WTC11 (cell line): ENCODE data around the gene SYCP2. TPM values are rescaled to one million over a fixed set of nuclear protein-coding genes. Genes with fewer than 3 reads are reported as not detected.

Experiments used
- ATAC-seq: fragments of 200-7000 bp; cut with Tn5 transposase; 2 replicates; pipeline ENCODE4 v1.10.0; 2021; ENCODE audit warnings: mild to moderate bottlenecking, moderate library complexity
- CTCF ChIA-PET: fragments of 300-600 bp; sonication (Branson Sonifier 250); formaldehyde crosslinking; loops from one replicate; lab custom pipeline; 2021; ENCODE audit warnings: antibody characterized with exemption; lab: Charles Lee
- POLR2A ChIA-PET: fragments of 350-600 bp; sonication (Branson Sonifier 250); formaldehyde crosslinking; loops from one replicate; lab custom pipeline; 2021; ENCODE audit warnings: antibody characterized with exemption; lab: Charles Lee
- DNase-seq: peaks from one replicate; pipeline ENCODE4 v3.0.0; 2021; ENCODE audit warnings: low spot score
- H3K27ac Mint-ChIP-seq: 2 replicates; pipeline ENCODE4 v1.8.0; 2021; ENCODE audit warnings: mixed read lengths
- H3K27me3 Mint-ChIP-seq: 2 replicates; pipeline ENCODE4 v1.8.0; 2021; ENCODE audit warnings: low read depth, mild to moderate bottlenecking, moderate library complexity, mixed read lengths
- H3K36me3 Mint-ChIP-seq: 2 replicates; pipeline ENCODE4 v1.8.0; 2021; ENCODE audit warnings: mixed read lengths
- H3K4me1 Mint-ChIP-seq: 2 replicates; pipeline ENCODE4 v1.8.0; 2022; ENCODE audit warnings: mixed read lengths
- H3K4me3 Mint-ChIP-seq: 2 replicates; pipeline ENCODE4 v1.8.0; 2021; ENCODE audit warnings: mild to moderate bottlenecking, moderate library complexity, mixed read lengths
- H3K9me3 Mint-ChIP-seq: 2 replicates; pipeline ENCODE4 v1.8.0; 2021; ENCODE audit warnings: mixed read lengths
- AR ChIP-seq: fragments of 250-450 bp; sonication (Bioruptor Pico); IDR thresholded peaks from 2 replicates; pipeline ENCODE4 v1.9.0; 2021; ENCODE audit warnings: mild to moderate bottlenecking
- E2F1 ChIP-seq: sonication (generic); formaldehyde crosslinking; IDR thresholded peaks from 2 replicates; pipeline ENCODE4 v1.8.0; 2022; ENCODE audit warnings: mild to moderate bottlenecking, missing genetic modification reagents
- EMX1 ChIP-seq: fragments of 250-450 bp; sonication (Bioruptor Pico); IDR thresholded peaks from 2 replicates; pipeline ENCODE4 v1.8.0; 2021; ENCODE audit warnings: mild to moderate bottlenecking
- ETV6 ChIP-seq: sonication (generic); formaldehyde crosslinking; IDR thresholded peaks from 2 replicates; pipeline ENCODE4 v1.8.1; 2022; ENCODE audit warnings: mild to moderate bottlenecking, missing genetic modification reagents
- FOXP1 ChIP-seq: sonication (generic); formaldehyde crosslinking; IDR thresholded peaks from 2 replicates; pipeline ENCODE4 v1.8.0; 2022; ENCODE audit warnings: missing genetic modification reagents, mild to moderate bottlenecking, moderate library complexity, borderline replicate concordance
- GRHL2 ChIP-seq: fragments of 250-450 bp; sonication (Bioruptor Pico); IDR thresholded peaks from 2 replicates; pipeline ENCODE4 v1.8.0; 2022; ENCODE audit warnings: mild to moderate bottlenecking, moderate library complexity; ENCODE audit not compliant: insufficient replicate concordance, severe bottlenecking
- KAT7 ChIP-seq: sonication (generic); formaldehyde crosslinking; IDR thresholded peaks from 2 replicates; pipeline ENCODE4 v1.8.1; 2023; ENCODE audit warnings: missing genetic modification reagents, mild to moderate bottlenecking, borderline replicate concordance
- NR2C2 ChIP-seq: sonication (generic); formaldehyde crosslinking; IDR thresholded peaks from 2 replicates; pipeline ENCODE4 v1.8.0; 2022; ENCODE audit warnings: mild to moderate bottlenecking, missing genetic modification reagents
- NR3C1 ChIP-seq: sonication (generic); formaldehyde crosslinking; conservative IDR thresholded peaks from 2 replicates; pipeline ENCODE4 v1.8.1; 2023; ENCODE audit warnings: low read depth, mild to moderate bottlenecking, missing genetic modification reagents
- OVOL2 ChIP-seq: fragments of 250-450 bp; sonication (Bioruptor Pico); IDR thresholded peaks from 2 replicates; pipeline ENCODE4 v1.9.0; 2021; ENCODE audit warnings: mild to moderate bottlenecking, borderline replicate concordance
- RELA ChIP-seq: sonication (generic); formaldehyde crosslinking; IDR thresholded peaks from 2 replicates; pipeline ENCODE4 v1.8.1; 2022; ENCODE audit warnings: missing genetic modification reagents, mild to moderate bottlenecking, borderline replicate concordance
- SMAD4 ChIP-seq: sonication (generic); formaldehyde crosslinking; IDR thresholded peaks from 2 replicates; pipeline ENCODE4 v1.8.0; 2022; ENCODE audit warnings: mild to moderate bottlenecking, missing genetic modification reagents
- ZNF138 ChIP-seq: sonication (generic); formaldehyde crosslinking; conservative IDR thresholded peaks from 2 replicates; pipeline ENCODE4 v1.8.1; 2022; ENCODE audit warnings: mild to moderate bottlenecking, moderate library complexity, missing genetic modification reagents
- ZNF219 ChIP-seq: sonication (generic); formaldehyde crosslinking; IDR thresholded peaks from 2 replicates; pipeline ENCODE4 v1.8.0; 2023; ENCODE audit warnings: missing genetic modification reagents, mild to moderate bottlenecking, borderline replicate concordance
- ZNF232 ChIP-seq: sonication (generic); formaldehyde crosslinking; IDR thresholded peaks from 2 replicates; pipeline ENCODE4 v1.8.0; 2022; ENCODE audit warnings: mild to moderate bottlenecking, missing genetic modification reagents
- ZNF396 ChIP-seq: fragments of 250-450 bp; sonication (Bioruptor Pico); IDR thresholded peaks from 2 replicates; pipeline ENCODE4 v1.8.0; 2021; ENCODE audit warnings: mild to moderate bottlenecking, moderate library complexity, borderline replicate concordance
- total RNA-seq: library from RNA; stranded (reverse); gene quantifications from 3 replicates; pipeline ENCODE4 v1.2.3, GENCODE V29; 2021

Gene SYCP2
- total RNA-seq, 1 experiment from 2014 or later: 0.31 TPM

- CTCF ChIA-PET: interaction anchor here (1.1 kb wide), 1 partner anchor 9 kb away, joined by 4 read pairs; no protein-coding TSS in a partner anchor
- peaks cover 4% of the 10 kb centered on the region for H3K4me1 Mint-ChIP-seq
- TF ChIP-seq KAT7: no peak
- no peak for TF ChIP-seq RELA (CRISPR knock-in tag)
- no peak for TF ChIP-seq NR2C2 (CRISPR knock-in tag)
- TF ChIP-seq OVOL2 (CRISPR knock-in tag): no peak
- no peak for TF ChIP-seq FOXP1 (CRISPR knock-in tag)
- TF ChIP-seq NR3C1: no peak
- TF ChIP-seq EMX1 (CRISPR knock-in tag): no peak
- no peak for TF ChIP-seq ZNF138
- no peak for TF ChIP-seq ZNF219 (CRISPR knock-in tag)
- no peak for TF ChIP-seq GRHL2 (CRISPR knock-in tag)
- no peak for TF ChIP-seq SMAD4 (CRISPR knock-in tag)
- TF ChIP-seq ETV6 (CRISPR knock-in tag): no peak
- TF ChIP-seq AR (CRISPR knock-in tag): no peak
- H3K27me3 Mint-ChIP-seq: peaks cover 33% of the 10 kb centered on the region
- no peak for DNase-seq
- no peak overlapping the region for H3K4me3 Mint-ChIP-seq
- no peak overlapping the region for H3K27ac Mint-ChIP-seq
- no peak for ATAC-seq
- H3K36me3 Mint-ChIP-seq: no peaks in the 10 kb centered on the region
- no peaks in the 10 kb centered on the region for H3K9me3 Mint-ChIP-seq
- POLR2A ChIA-PET: no interaction called here
These were observed 104.2 kb downstream of the SYCP2 start for GRCh38 chr20:59829054-59829785.

- Mint-ChIP-seq H3K27ac (no peak overlapping the region), H3K36me3 (no peaks in the 10 kb centered on the region), H3K27me3 (peaks cover 28% of the 10 kb centered on the region), H3K4me1 (peaks cover 4% of the 10 kb centered on the region), H3K4me3 (no peak overlapping the region), H3K9me3 (no peaks in the 10 kb centered on the region)
- ChIA-PET CTCF (interaction anchor here (1.1 kb wide), 1 partner anchor 8 kb away, joined by 4 read pairs; no protein-coding TSS in a partner anchor), POLR2A (no interaction called here)
- DNase-seq (no peak), ATAC-seq (no peak)
- no peak for TF ChIP-seq ZNF232 (CRISPR knock-in tag)
- TF ChIP-seq ZNF396 (CRISPR knock-in tag): no peak
- TF ChIP-seq E2F1 (CRISPR knock-in tag): no peak
These were observed 105.0 kb downstream of the SYCP2 start for GRCh38 chr20:59828125-59829053.
